Endothelial cell of umbilical vein (primary cell): Measurements from ENCODE around the gene EEF1A1. TPM values are rescaled to one million over a fixed set of nuclear protein-coding genes. Genes with fewer than 3 reads are reported as not detected.

Experiments
- BruUV-seq: library from RNA; stranded (reverse); fragments of 400-500 nt; replicated peaks from 2 replicates; lab custom pipeline; 2021; lab: Mats Ljungman, UMichigan
- CTCF ChIA-PET: fragments of 300-600, 350-600 bp; sonication (Branson Sonifier 250); formaldehyde crosslinking; loops from one replicate; lab custom pipeline; 2021; ENCODE audit warnings: antibody characterized with exemption, inconsistent platforms; lab: Charles Lee
- POLR2A ChIA-PET: fragments of 300-600, 350-600 bp; sonication (Branson Sonifier 250); formaldehyde crosslinking; loops from one replicate; lab custom pipeline; 2021; ENCODE audit warnings: antibody characterized with exemption, inconsistent platforms; lab: Charles Lee
- DNase-seq: peaks from one replicate; pipeline ENCODE4 v3.0.0-alpha.2; 2011; ENCODE audit warnings: low read depth, low spot score
- FAIRE-seq: peaks from 2 replicates; lab custom pipeline; 2011; peaks lifted over from hg19 to GRCh38; lab: Jason Lieb, UNC
- H2AFZ ChIP-seq: 2 replicates; pipeline ENCODE4 v1.6.0; 2012; ENCODE audit warnings: low read depth, low read length, control low read depth, inconsistent platforms
- H3K27ac ChIP-seq: 2 replicates; pipeline ENCODE4 v1.5.1; 2011; ENCODE audit warnings: low read depth, mild to moderate bottlenecking, control low read depth, low read length, moderate library complexity; ENCODE audit not compliant: insufficient read depth
- H3K27me3 ChIP-seq, 2 experiments: 2 replicates each; pipeline versions ENCODE4 v1.6.0 to v1.6.1; 2011; ENCODE audit warnings: low read length in 2 of 2, mixed read lengths in 1 of 2; ENCODE audit not compliant: control insufficient read depth in 2 of 2, insufficient read depth in 2 of 2
- H3K36me3 ChIP-seq, 2 experiments: 2 replicates in 1 of 2; 3 replicates in 1 of 2; pipeline ENCODE4 v1.5.1; 2011; ENCODE audit warnings: low read length in 2 of 2, mild to moderate bottlenecking in 1 of 2, moderate library complexity in 1 of 2; ENCODE audit not compliant: control insufficient read depth in 2 of 2, insufficient read depth in 2 of 2; ENCODE audit errors: extremely low read depth in 1 of 2
- H3K4me1 ChIP-seq: 3 replicates; pipeline ENCODE4 v1.5.1; 2011; ENCODE audit warnings: mild to moderate bottlenecking, low read length; ENCODE audit not compliant: control insufficient read depth, insufficient read depth; ENCODE audit errors: extremely low read depth
- H3K4me2 ChIP-seq: 2 replicates; pipeline ENCODE4 v1.6.1; 2011; ENCODE audit warnings: low read length, control low read depth, mixed read lengths; ENCODE audit not compliant: insufficient read depth
- H3K4me3 ChIP-seq, 3 experiments: fragments of 200-600 bp in 1 of 3; sonication (generic), shearing (Covaris generic) in 1 of 3; replicated peaks in 1 of 3; 2 replicates each; pipeline ENCODE4 v1.5.1; 2011 to 2016; ENCODE audit warnings: control low read depth in 3 of 3, low read length in 3 of 3, mild to moderate bottlenecking in 2 of 3, inconsistent platforms in 1 of 3, low read depth in 1 of 3, moderate library complexity in 1 of 3; ENCODE audit not compliant: insufficient read depth in 1 of 3
- H3K79me2 ChIP-seq: 2 replicates; pipeline ENCODE4 v1.6.0; 2012; ENCODE audit warnings: low read length, inconsistent platforms; ENCODE audit not compliant: control insufficient read depth, insufficient read depth
- H3K9ac ChIP-seq: replicated peaks from 2 replicates; pipeline ENCODE3; 2011; ENCODE audit warnings: low read length, control low read depth; ENCODE audit not compliant: insufficient read depth; ENCODE audit errors: extremely low read depth
- H3K9me1 ChIP-seq: replicated peaks from 3 replicates; pipeline ENCODE4 v1.6.0; 2011; ENCODE audit warnings: mild to moderate bottlenecking, low read length; ENCODE audit not compliant: control insufficient read depth, insufficient read depth; ENCODE audit errors: extremely low read depth
- H3K9me3 ChIP-seq: replicated peaks from 2 replicates; pipeline ENCODE4 v1.5.1; 2012; ENCODE audit warnings: low read length, inconsistent platforms; ENCODE audit not compliant: control insufficient read depth, insufficient read depth
- H4K20me1 ChIP-seq: replicated peaks from 2 replicates; pipeline ENCODE3; 2011; ENCODE audit warnings: mild to moderate bottlenecking, low read length; ENCODE audit not compliant: control insufficient read depth, insufficient read depth; ENCODE audit errors: extremely low read depth
- CTCF ChIP-seq, 2 donors: IDR thresholded peaks; 1 replicate in 1 of 2; 2 replicates in 1 of 2; pipeline ENCODE4 v1.5.1; 2011; ENCODE audit warnings: low read length in 2 of 2, mild to moderate bottlenecking in 2 of 2, moderate library complexity in 2 of 2, control low read depth in 1 of 2, inconsistent platforms in 1 of 2, low read depth in 1 of 2; ENCODE audit not compliant: insufficient read depth in 1 of 2; ENCODE audit errors: extremely low read depth in 1 of 2
- EZH2 ChIP-seq: IDR thresholded peaks from 2 replicates; pipeline ENCODE4 v1.6.1; 2012; ENCODE audit warnings: borderline replicate concordance, low read depth, mild to moderate bottlenecking, moderate library complexity, low read length, inconsistent platforms; ENCODE audit not compliant: severe bottlenecking
- FOS ChIP-seq: IDR thresholded peaks from 2 replicates; pipeline ENCODE4 v1.6.1; 2011; ENCODE audit warnings: mild to moderate bottlenecking, low read length, moderate library complexity, borderline replicate concordance; ENCODE audit not compliant: insufficient read depth
- GATA2 ChIP-seq: IDR thresholded peaks from 2 replicates; pipeline ENCODE4 v1.7.0; 2011; ENCODE audit warnings: low read depth, mild to moderate bottlenecking, moderate library complexity, mixed read lengths, low read length; ENCODE audit not compliant: insufficient read length, insufficient read depth
- JUN ChIP-seq: IDR thresholded peaks from 2 replicates; pipeline ENCODE4 v1.6.1; 2011; ENCODE audit warnings: borderline replicate concordance, low read depth; ENCODE audit not compliant: insufficient read length, insufficient read depth
- MYC ChIP-seq: IDR thresholded peaks from one replicate; pipeline ENCODE4 v1.6.1; 2011; ENCODE audit warnings: mild to moderate bottlenecking, low read depth, low read length
- POLR2A ChIP-seq: IDR thresholded peaks from 2 replicates; pipeline ENCODE4 v1.6.1; 2012; ENCODE audit warnings: low read depth, mild to moderate bottlenecking, control low read depth, low read length
- POLR2AphosphoS5 ChIP-seq: IDR thresholded peaks from 2 replicates; pipeline ENCODE4 v1.6.1; 2012; ENCODE audit warnings: low read depth, mild to moderate bottlenecking, control low read depth, low read length, moderate library complexity; ENCODE audit not compliant: insufficient read depth
- dilution Hi-C: fragments of 300-500 bp; cut with MboI; formaldehyde crosslinking; loops from one replicate; pipeline ENCODE4 v1.15.0; 2019; ENCODE audit warnings: low sequenced_read_pairs; ENCODE audit not compliant: extremely low pct_ligation_motif_present
- intact Hi-C: fragments of 100-400 bp; cut with micrococcal nuclease; formaldehyde crosslinking; loops from one replicate; pipeline ENCODE4 v1.10.0; 2022
- polyA plus RNA-seq, 4 experiments: library from polyadenylated mRNA; depleted of rRNA in 3 of 4; stranded (reverse) in 3 of 4; unstranded in 1 of 4; fragments of >200 nt; gene quantifications; 2 replicates each; pipeline versions ENCODE4 v1.2.1 to v1.2.3, GENCODE V29; 2011 to 2012; ENCODE audit warnings: missing spikeins in 1 of 4
- total RNA-seq: library from RNA; stranded (reverse); gene quantifications from 2 replicates; pipeline ENCODE4 v1.2.3, GENCODE V29; 2021
- TF ChIP-seq, protein P1 (sequence below): IDR thresholded peaks from 2 replicates; pipeline ENCODE4 v1.6.1; 2011; ENCODE audit not compliant: insufficient read depth, insufficient read length

EEF1A1 gene
- total and polyA plus RNA-seq, 2 donors (not counting 3 experiments of a cell fraction or from before 2014, with no cell fraction given), result 9,186 to 11,104 TPM

- Histone ChIP-seq H2AFZ (no peak overlapping the region), H3K27me3 (no peaks in the 10 kb centered on the region), H3K9me1 (no peaks in the 10 kb centered on the region), H3K4me3 (no peak overlapping the region), H3K4me1 (no peaks in the 10 kb centered on the region), H3K9ac (no peak overlapping the region), H3K79me2 (no peaks in the 10 kb centered on the region), H4K20me1 (no peaks in the 10 kb centered on the region), H3K4me2 (no peak overlapping the region), H3K9me3 (no peaks in the 10 kb centered on the region), H3K36me3 (peaks cover 0 to 1% of the 10 kb centered on the region in 2 experiments), H3K27ac (no peak overlapping the region)
- FAIRE-seq (no peak), DNase-seq (no peak)
- no TSS peak for BruUV-seq
- intact Hi-C loops, result no loop called here
- POLR2A ChIA-PET, result interaction anchor here (1.4 to 1.7 kb wide), 2 partner anchors 10 to 12 kb away, joined by 4 to 5 read pairs; partner anchors contain the start of gene EEF1A1
- no peak for TF ChIP-seq CTCF (IDR thresholded peaks at IDR 0.05; ENCODE audit: extremely low read depth in 1 of 2, insufficient read depth in 1 of 2, low read depth in 1 of 2, low read length in 2 of 2)
- TF ChIP-seq EZH2, result no peak
- no peak for TF ChIP-seq POLR2A
- TF ChIP-seq JUN, result no peak
- TF ChIP-seq MYC, result no peak
- TF ChIP-seq GATA2, result no peak
- no peak for TF ChIP-seq POLR2AphosphoS5
- TF ChIP-seq FOS, result no peak
- TF ChIP-seq, protein P1, sequence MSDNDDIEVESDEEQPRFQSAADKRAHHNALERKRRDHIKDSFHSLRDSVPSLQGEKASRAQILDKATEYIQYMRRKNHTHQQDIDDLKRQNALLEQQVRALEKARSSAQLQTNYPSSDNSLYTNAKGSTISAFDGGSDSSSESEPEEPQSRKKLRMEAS, result no peak
- CTCF ChIA-PET, result interaction anchor here (1.7 to 1.9 kb wide), 2 partner anchors 101 to 143 kb away, joined by 5 to 8 read pairs; no protein-coding TSS in a partner anchor
- dilution Hi-C loops, result loop anchor here (10.0 kb wide), 1 partner anchor 75 kb away; no protein-coding TSS in a partner anchor
Observed at GRCh38 chr6:73509851-73510250, 11.0 kb downstream of the EEF1A1 start.
